GM23338 (cell line): ENCODE results near the gene PDSS2. TPM values are rescaled to one million over a fixed set of nuclear protein-coding genes. Genes with fewer than 3 reads are reported as not detected.

Source experiments
- ATAC-seq: fragments of 200-7000 bp; cut with Tn5 transposase; 3 replicates; pipeline ENCODE4 v1.9.1; 2020
- DNase-seq: peaks from one replicate; pipeline ENCODE4 v3.0.0-alpha.2; 2015; ENCODE audit warnings: low spot score
- H2AFZ ChIP-seq: fragments of 200-600 bp; sonication (generic); 2 replicates; pipeline ENCODE4 v1.8.0; 2016; ENCODE audit warnings: antibody characterized with exemption, mild to moderate bottlenecking, moderate library complexity
- H3F3A ChIP-seq: fragments of 200-600 bp; sonication (generic); replicated peaks from 2 replicates; pipeline ENCODE4 v1.8.0; 2017; ENCODE audit warnings: antibody characterized with exemption, mixed run types, low read depth
- H3K27ac ChIP-seq: fragments of 200-600 bp; sonication (generic); 2 replicates; pipeline ENCODE4 v1.6.1; 2016; ENCODE audit warnings: low read depth
- H3K27me3 ChIP-seq: fragments of 200-600 bp; sonication (generic); 2 replicates; pipeline ENCODE4 v1.8.0; 2016; ENCODE audit warnings: mild to moderate bottlenecking, mixed run types, moderate library complexity; ENCODE audit not compliant: insufficient read depth
- H3K36me3 ChIP-seq: fragments of 200-600 bp; sonication (generic); 2 replicates; pipeline ENCODE4 v1.8.0; 2016; ENCODE audit warnings: mild to moderate bottlenecking; ENCODE audit not compliant: insufficient read depth
- H3K4me1 ChIP-seq: fragments of 200-600 bp; sonication (generic); 2 replicates; pipeline ENCODE4 v1.8.0; 2016; ENCODE audit warnings: mild to moderate bottlenecking, moderate library complexity; ENCODE audit not compliant: insufficient read depth
- H3K4me2 ChIP-seq: fragments of 200-600 bp; sonication (generic); 2 replicates; pipeline ENCODE4 v1.7.1; 2017; ENCODE audit warnings: mixed run types
- H3K4me3 ChIP-seq: fragments of 200-600 bp; sonication (generic); 2 replicates; pipeline ENCODE4 v1.6.1; 2016; ENCODE audit warnings: mixed run types
- H3K79me2 ChIP-seq: fragments of 200-600 bp; sonication (generic); replicated peaks from 2 replicates; pipeline ENCODE4 v1.8.0; 2017; ENCODE audit warnings: mild to moderate bottlenecking; ENCODE audit not compliant: insufficient read depth
- H3K9me2 ChIP-seq: fragments of 200-600 bp; sonication (generic); 2 replicates; pipeline ENCODE4 v1.8.0; 2017; ENCODE audit not compliant: insufficient read depth
- H4K20me1 ChIP-seq: fragments of 200-600 bp; sonication (generic); replicated peaks from 2 replicates; pipeline ENCODE4 v1.8.0; 2017; ENCODE audit warnings: mild to moderate bottlenecking; ENCODE audit not compliant: insufficient read depth
- H3K27ac Mint-ChIP-seq: 2 replicates; pipeline ENCODE4 v1.8.0; 2020; ENCODE audit warnings: inconsistent platforms, mild to moderate bottlenecking, moderate library complexity, mixed read lengths
- H3K27me3 Mint-ChIP-seq: 3 replicates; pipeline ENCODE4 v1.8.0; 2022; ENCODE audit warnings: low read depth, mild to moderate bottlenecking, moderate library complexity, mixed read lengths, inconsistent platforms; ENCODE audit not compliant: insufficient read depth, poor library complexity
- H3K36me3 Mint-ChIP-seq: 3 replicates; pipeline ENCODE4 v1.8.0; 2021; ENCODE audit warnings: low read depth, mild to moderate bottlenecking, inconsistent platforms, moderate library complexity, mixed read lengths
- H3K4me1 Mint-ChIP-seq: 3 replicates; pipeline ENCODE4 v1.8.0; 2020; ENCODE audit warnings: mild to moderate bottlenecking, inconsistent platforms, mixed read lengths
- H3K4me3 Mint-ChIP-seq: 3 replicates; pipeline ENCODE4 v1.8.0; 2021; ENCODE audit warnings: moderate library complexity, mild to moderate bottlenecking, inconsistent platforms, mixed read lengths
- H3K9me3 Mint-ChIP-seq: 3 replicates; pipeline ENCODE4 v1.8.0; 2020; ENCODE audit warnings: moderate library complexity, mild to moderate bottlenecking, inconsistent platforms, mixed read lengths
- EZH2phosphoT487 ChIP-seq: fragments of 200-600 bp; sonication (generic); IDR thresholded peaks from one replicate; pipeline ENCODE4 v1.8.1; 2018; ENCODE audit warnings: antibody characterized with exemption; ENCODE audit not compliant: unreplicated experiment
- polyA plus RNA-seq: library from polyadenylated mRNA; unstranded; fragments of >200 nt; fragmentation: Nextera tagmentation; extraction: Ambion mirVana; gene quantifications from 2 replicates; pipeline ENCODE4 v1.2.1, GENCODE V29; 2016
- total RNA-seq: library from RNA; depleted of rRNA; stranded (reverse); fragments of >200 nt; shearing (Covaris generic); gene quantifications from 2 replicates; pipeline ENCODE4 v1.2.3, GENCODE V29; 2014
- TF ChIP-seq, protein P1 (sequence below): IDR thresholded peaks from 2 replicates; pipeline ENCODE4 v1.6.1; 2016; ENCODE audit warnings: antibody characterized with exemption
- TF ChIP-seq, protein P2 (sequence below): fragments of 250-450 bp; sonication (Bioruptor Pico); IDR thresholded peaks from 2 replicates; pipeline ENCODE4 v1.5.0; 2020; ENCODE audit warnings: mild to moderate bottlenecking, moderate library complexity

PDSS2 gene
- total and polyA plus RNA-seq, 2 experiments from 2014 or later: 7.3 to 16.7 TPM

GRCh38 chr6:107489636-107490565, 30.5 kb upstream of the PDSS2 start, which contains the start of gene SOBP:
SOBP (plus strand) TSS chr6:107490117; CDS start chr6:107490617, 500 bp downstream.
- Histone ChIP-seq H3F3A (0 out of 2 replicates have a peak, but pooled peaks cover 9% of the 10 kb centered on the region), H3K36me3 (no peaks in the 10 kb centered on the region), H2AFZ (peak within 1 kb of the TSS; percentile 98), H4K20me1 (no peaks in the 10 kb centered on the region), H3K79me2 (0 out of 2 replicates have a peak, but pooled peaks cover 5% of the 10 kb centered on the region), H3K4me1 (peaks cover 29% of the 10 kb centered on the region), H3K27ac (no peak within 1 kb of the TSS), H3K9me2 (no peaks in the 10 kb centered on the region), H3K4me2 (peak within 1 kb of the TSS; percentile 100), H3K27me3 (peaks cover 80% of the 10 kb centered on the region), H3K4me3 (peak within 1 kb of the TSS; percentile 94)
- H3K9me3 Mint-ChIP-seq: no peaks in the 10 kb centered on the region; the same call in 2 of the 3 replicates
- H3K27me3 Mint-ChIP-seq: peaks cover 36% of the 10 kb centered on the region
- H3K4me3 Mint-ChIP-seq: no peak within 1 kb of the TSS; the same call in 1 of the 3 replicates
- no peak within 1 kb of the TSS for H3K27ac Mint-ChIP-seq
- H3K36me3 Mint-ChIP-seq: no peaks in the 10 kb centered on the region; the same call in 2 of the 3 replicates
- TF ChIP-seq EZH2phosphoT487: no peak
- TF ChIP-seq, protein P1, sequence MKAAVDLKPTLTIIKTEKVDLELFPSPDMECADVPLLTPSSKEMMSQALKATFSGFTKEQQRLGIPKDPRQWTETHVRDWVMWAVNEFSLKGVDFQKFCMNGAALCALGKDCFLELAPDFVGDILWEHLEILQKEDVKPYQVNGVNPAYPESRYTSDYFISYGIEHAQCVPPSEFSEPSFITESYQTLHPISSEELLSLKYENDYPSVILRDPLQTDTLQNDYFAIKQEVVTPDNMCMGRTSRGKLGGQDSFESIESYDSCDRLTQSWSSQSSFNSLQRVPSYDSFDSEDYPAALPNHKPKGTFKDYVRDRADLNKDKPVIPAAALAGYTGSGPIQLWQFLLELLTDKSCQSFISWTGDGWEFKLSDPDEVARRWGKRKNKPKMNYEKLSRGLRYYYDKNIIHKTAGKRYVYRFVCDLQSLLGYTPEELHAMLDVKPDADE: no peak
- TF ChIP-seq, protein P2, sequence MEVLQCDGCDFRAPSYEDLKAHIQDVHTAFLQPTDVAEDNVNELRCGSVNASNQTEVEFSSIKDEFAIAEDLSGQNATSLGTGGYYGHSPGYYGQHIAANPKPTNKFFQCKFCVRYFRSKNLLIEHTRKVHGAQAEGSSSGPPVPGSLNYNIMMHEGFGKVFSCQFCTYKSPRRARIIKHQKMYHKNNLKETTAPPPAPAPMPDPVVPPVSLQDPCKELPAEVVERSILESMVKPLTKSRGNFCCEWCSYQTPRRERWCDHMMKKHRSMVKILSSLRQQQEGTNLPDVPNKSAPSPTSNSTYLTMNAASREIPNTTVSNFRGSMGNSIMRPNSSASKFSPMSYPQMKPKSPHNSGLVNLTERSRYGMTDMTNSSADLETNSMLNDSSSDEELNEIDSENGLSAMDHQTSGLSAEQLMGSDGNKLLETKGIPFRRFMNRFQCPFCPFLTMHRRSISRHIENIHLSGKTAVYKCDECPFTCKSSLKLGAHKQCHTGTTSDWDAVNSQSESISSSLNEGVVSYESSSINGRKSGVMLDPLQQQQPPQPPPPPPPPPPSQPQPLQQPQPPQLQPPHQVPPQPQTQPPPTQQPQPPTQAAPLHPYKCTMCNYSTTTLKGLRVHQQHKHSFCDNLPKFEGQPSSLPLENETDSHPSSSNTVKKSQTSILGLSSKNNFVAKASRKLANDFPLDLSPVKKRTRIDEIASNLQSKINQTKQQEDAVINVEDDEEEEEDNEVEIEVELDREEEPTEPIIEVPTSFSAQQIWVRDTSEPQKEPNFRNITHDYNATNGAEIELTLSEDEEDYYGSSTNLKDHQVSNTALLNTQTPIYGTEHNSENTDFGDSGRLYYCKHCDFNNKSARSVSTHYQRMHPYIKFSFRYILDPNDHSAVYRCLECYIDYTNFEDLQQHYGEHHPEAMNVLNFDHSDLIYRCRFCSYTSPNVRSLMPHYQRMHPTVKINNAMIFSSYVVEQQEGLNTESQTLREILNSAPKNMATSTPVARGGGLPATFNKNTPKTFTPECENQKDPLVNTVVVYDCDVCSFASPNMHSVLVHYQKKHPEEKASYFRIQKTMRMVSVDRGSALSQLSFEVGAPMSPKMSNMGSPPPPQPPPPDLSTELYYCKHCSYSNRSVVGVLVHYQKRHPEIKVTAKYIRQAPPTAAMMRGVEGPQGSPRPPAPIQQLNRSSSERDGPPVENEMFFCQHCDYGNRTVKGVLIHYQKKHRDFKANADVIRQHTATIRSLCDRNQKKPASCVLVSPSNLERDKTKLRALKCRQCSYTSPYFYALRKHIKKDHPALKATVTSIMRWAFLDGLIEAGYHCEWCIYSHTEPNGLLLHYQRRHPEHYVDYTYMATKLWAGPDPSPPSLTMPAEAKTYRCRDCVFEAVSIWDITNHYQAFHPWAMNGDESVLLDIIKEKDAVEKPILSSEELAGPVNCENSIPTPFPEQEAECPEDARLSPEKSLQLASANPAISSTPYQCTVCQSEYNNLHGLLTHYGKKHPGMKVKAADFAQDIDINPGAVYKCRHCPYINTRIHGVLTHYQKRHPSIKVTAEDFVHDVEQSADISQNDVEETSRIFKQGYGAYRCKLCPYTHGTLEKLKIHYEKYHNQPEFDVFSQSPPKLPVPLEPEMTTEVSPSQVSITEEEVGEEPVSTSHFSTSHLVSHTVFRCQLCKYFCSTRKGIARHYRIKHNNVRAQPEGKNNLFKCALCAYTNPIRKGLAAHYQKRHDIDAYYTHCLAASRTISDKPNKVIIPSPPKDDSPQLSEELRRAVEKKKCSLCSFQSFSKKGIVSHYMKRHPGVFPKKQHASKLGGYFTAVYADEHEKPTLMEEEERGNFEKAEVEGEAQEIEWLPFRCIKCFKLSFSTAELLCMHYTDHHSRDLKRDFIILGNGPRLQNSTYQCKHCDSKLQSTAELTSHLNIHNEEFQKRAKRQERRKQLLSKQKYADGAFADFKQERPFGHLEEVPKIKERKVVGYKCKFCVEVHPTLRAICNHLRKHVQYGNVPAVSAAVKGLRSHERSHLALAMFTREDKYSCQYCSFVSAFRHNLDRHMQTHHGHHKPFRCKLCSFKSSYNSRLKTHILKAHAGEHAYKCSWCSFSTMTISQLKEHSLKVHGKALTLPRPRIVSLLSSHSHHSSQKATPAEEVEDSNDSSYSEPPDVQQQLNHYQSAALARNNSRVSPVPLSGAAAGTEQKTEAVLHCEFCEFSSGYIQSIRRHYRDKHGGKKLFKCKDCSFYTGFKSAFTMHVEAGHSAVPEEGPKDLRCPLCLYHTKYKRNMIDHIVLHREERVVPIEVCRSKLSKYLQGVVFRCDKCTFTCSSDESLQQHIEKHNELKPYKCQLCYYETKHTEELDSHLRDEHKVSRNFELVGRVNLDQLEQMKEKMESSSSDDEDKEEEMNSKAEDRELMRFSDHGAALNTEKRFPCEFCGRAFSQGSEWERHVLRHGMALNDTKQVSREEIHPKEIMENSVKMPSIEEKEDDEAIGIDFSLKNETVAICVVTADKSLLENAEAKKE (CRISPR knock-in tag): no peak
- peaks cover 8% of the 10 kb centered on the region for H3K4me1 Mint-ChIP-seq
- DNase-seq (peak; percentile 72), ATAC-seq (peak; percentile 32)
